Gastroesophageal sphincter (tissue), 3 donors: Measurements from ENCODE around the gene TMEM45A.

Source experiments
- POLR2AphosphoS5 ChIP-seq: sonication (generic); formaldehyde crosslinking; IDR thresholded peaks from one replicate; pipeline ENCODE4 v1.6.1; 2017; ENCODE audit warnings: antibody characterized with exemption
- TF ChIP-seq, protein P1 (sequence below), 4 experiments: fragments of 200-600 bp in 2 of 4; fragments of 450-650 bp in 2 of 4; sonication (generic) in 1 of 4; IDR thresholded peaks; one replicate each; pipeline ENCODE4 v1.5.1; 2017 to 2019; ENCODE audit warnings: antibody characterized with exemption in 4 of 4, mild to moderate bottlenecking in 2 of 4, moderate library complexity in 2 of 4

DNA sequence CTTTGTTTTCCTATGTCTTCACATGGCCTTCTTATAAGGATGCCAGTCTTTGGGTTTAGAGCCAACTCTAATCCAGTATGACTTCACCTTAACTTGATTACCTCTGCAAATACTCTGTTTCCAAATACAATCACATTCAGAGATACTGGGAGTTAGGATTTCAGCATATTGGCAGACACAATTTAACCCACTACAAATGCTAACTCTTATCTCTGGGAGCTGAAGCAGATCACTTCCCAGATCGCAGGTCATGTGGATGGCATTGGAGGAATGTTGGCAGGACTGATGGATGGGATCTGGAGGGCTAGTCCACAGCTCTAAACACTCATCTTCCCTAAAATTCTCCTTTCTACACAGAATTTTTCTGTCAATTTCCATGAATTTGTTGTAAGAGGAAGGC lies 70.8 kb downstream of the TMEM45A start:
- no peak for TF ChIP-seq POLR2AphosphoS5
- TF ChIP-seq, protein P1, sequence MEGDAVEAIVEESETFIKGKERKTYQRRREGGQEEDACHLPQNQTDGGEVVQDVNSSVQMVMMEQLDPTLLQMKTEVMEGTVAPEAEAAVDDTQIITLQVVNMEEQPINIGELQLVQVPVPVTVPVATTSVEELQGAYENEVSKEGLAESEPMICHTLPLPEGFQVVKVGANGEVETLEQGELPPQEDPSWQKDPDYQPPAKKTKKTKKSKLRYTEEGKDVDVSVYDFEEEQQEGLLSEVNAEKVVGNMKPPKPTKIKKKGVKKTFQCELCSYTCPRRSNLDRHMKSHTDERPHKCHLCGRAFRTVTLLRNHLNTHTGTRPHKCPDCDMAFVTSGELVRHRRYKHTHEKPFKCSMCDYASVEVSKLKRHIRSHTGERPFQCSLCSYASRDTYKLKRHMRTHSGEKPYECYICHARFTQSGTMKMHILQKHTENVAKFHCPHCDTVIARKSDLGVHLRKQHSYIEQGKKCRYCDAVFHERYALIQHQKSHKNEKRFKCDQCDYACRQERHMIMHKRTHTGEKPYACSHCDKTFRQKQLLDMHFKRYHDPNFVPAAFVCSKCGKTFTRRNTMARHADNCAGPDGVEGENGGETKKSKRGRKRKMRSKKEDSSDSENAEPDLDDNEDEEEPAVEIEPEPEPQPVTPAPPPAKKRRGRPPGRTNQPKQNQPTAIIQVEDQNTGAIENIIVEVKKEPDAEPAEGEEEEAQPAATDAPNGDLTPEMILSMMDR (IDR thresholded peaks at IDR 0.05), result no peak
